ENCODE data around the gene CEP135.
"Not testable (repeated sequence)": the region's sequence is repeated elsewhere in the genome, so short reads cannot be mapped to it uniquely, and the experiment has no call there.

The CEP135 gene

DNA sequence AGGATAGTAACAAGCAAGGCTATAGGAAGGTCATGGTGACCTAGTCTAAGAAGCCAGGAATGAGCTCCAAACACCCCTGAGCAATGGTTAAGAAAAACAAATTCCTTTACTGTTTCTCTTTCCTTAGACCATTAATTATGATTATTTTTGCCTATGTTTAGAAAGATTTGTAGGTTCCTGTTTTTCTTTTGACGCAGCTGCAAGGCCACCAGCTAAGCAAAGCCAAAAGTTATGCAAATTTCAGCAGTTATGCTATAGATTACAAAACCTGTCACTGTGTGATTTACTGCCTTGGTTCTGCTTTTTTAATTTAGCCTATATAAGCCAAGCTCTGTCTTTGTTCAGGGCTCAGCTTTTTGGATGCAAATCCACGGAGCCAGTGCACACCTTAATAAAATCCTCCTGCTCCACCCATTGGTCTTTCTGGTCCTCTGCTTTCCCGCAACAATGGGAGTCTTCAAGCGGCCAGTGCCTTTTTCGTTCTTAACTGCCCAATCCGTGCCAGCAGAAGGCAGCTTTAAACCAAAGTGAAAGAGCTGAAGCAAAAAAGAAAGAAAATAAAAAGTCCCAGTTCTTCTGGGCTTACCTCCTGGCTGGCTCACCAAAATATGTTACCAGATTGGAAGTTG is 1.4 kb upstream of the CEP135 start:
- no peak for DNase-seq (ENCODE audit: low spot score)

DNA sequence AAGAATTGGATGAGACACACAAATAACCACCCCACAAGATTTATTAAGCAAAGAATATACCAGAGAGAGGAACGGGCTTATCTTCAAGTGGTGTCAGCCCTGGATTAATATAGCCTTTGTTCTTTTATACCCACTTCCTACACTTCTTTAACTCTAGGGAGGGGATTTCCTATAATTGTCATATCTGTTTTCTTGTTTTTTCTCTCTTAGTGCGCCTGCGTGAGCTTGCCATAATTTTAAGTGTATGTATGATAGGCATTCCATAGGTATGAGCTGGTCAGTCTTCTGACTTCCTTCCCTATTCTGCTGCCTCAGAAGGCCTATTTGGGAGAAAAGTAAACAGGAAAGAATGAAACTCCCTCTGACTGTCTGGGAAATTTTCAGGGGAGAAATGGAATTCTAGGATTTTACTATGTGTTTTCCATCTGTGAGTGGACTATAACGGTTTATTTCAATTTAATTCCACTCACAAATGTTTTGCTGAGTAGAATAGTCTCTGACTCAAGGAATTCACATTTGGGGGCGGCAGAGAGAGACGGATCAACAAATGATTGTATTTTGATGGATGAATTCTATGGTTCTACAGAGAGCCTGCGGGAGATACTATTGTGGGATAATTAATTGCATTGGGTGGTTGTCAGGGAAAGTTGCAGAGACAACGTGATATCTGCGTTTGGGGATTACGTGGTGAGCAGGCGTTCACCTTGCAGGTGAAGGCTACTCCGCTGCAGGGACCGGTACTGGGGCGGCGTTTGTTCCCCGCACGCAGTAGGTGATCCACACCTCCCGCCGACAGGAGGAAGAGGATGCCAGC is 626 bp upstream of the CEP135 start:
- no peak for DNase-seq (ENCODE audit: low spot score)

DNA sequence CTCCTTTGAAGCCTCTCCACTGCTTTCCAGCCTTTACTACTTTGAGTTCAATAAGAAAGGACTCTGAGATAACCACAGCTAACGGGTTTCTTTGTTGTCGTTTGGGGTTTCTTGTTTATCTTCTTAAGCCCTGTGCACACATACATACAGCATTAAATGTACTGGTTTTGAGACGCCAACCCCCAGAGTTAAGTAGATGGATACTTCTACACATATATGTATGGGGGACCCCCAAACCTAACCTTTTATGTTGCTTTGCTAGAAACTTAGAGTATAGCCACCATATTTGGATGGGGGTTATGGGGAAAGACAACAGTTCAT is 697 bp downstream of the CEP135 start:
- no peak for DNase-seq (ENCODE audit: low spot score)

DNA sequence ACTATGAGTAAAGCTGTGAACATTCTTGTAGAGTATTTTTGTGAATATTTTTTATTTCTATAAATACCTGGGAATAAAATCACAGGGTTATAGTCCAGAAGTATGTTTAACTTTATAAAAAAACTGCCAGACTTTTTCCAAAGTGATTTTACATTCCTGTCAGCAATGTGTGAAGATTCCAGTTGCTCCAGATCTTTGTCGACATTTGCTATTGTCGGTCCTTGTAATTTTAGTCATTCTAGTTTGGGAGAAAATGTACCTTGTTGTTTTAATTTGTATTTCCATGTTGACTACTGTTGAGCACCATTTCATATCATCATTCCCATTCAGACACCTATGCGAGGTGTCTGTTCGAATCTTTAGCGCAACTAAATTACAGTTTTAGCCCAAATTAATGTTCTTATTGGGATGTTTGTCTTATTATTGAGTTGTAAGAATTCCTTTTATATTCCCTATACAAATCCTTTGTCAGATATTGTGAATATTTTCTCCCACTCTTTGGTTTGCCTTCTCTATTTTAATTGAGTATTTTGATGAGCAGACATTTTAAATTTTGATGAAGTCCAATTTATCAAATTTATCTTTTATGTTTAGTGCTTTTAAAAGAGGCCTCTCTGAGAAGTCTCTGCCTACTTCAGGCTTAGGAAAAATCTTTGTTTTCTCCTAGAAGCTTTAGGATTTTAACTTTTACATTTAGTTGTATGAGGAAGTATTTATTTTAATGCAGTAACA is 2.6 kb downstream of the CEP135 start:
- no peak for DNase-seq (ENCODE audit: low spot score)

DNA sequence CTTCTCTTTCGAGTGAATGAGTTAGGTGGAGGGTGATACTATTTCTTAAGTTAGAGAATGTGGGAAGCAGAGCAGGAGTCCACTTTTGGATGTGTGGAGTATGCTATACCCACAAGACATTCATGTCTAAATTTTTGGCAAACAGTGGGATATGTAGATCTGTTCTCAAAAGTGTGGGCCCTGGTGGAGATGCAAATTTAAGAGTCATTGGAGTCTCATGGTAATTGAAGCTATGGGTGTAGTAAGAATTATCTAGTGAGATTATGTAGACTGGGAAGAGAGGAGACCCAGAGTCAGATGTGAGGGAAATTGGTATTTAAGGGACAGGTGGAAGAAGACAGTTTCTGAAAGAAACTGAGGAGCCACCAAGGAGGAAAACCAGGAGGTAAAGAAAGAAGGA is 7.0 kb downstream of the CEP135 start:
- DNase-seq (ENCODE audit: low spot score): no peak

DNA sequence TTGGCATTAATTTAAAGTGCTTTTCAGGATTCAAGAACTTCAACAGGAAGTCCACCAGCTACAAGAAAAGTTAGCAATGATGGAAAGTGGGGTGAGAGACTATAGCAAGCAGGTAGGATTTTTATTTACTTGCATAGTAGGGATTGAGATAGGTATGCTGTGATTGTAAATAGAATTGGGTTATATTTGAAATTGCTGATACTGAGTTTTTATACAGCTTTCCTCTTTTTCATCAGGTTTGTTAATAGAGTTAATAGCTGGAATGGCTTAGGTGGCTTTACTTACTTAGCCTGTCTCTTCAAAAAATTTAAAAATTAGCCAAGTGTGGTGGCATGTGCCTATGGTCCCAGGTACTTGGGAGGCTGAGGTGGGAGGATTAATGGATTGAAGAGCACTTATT is 10.9 kb downstream of the CEP135 start:
- DNase-seq (ENCODE audit: low spot score): no peak

DNA sequence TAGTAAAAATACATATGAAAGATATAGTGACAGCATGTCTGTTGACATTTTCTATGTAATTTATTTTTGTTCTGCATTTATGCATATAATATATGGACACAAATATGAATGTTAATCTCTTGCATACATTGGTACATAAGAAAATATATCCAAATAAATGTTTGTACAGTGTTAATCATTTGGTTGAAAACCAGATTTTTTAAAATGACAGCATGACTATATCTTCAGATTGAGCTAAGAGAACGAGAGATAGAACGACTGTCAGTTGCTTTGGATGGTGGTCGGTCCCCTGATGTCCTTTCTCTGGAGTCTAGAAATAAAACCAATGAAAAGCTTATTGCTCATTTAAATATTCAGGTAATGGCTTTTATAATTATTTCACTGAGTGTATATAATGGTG is 15.3 kb downstream of the CEP135 start:
- DNase-seq (ENCODE audit: low spot score): no peak

DNA sequence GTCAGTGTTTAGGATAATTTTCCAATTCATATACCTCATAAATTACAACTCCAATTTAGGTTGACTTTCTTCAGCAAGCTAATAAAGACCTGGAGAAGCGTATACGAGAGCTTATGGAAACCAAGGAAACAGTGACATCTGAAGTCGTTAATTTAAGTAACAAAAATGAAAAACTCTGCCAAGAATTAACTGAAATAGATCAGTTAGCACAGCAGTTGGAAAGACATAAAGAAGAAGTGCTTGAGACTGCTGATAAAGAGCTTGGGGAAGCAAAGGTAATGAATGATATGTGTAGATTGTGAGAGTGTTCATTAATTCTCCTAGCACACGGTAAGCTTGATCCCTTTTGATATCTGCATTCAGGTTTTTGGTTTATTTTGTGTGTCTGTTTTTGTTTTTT is 16.8 kb downstream of the CEP135 start:
- no peak for DNase-seq (ENCODE audit: low spot score)

DNA sequence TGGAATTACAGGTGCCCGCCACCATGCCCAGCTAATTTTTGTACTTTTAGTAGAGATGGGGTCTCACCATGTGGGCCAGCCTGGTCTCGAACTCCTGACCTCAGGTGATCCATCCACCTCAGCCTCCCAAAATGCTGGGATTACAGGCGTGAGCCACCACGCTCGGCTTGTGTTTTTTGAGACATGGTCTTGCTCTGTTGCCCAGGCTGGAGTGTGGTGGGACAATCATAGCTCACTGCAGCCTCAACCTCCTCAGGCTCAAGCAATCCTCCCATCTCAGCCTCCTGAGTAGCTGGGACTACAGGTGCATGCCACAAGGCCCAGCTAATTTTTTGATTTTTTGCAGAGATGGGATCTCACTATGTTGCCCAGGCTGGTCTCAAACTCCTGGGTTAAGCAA is 17.6 kb downstream of the CEP135 start:
- DNase-seq (ENCODE audit: low spot score): not testable (repeated sequence)

DNA sequence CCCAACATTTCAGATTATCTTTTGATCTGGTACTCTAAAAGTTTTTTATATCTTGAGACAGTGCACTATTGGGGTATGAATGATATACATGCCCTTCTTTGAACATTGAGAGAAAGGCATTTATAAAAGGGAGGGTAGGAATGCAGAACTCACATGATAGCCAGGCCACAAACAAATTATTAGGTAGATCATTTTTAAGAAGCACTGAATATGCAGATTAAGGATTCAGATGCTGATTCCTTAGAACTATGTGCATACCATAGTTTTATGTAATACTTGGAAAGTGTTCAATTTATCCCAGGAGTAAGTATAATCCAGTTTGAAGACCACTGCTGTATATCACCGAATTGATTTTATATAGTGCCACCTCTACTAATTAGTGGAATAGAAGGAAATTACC is 18.6 kb downstream of the CEP135 start:
- DNase-seq (ENCODE audit: low spot score): no peak

DNA sequence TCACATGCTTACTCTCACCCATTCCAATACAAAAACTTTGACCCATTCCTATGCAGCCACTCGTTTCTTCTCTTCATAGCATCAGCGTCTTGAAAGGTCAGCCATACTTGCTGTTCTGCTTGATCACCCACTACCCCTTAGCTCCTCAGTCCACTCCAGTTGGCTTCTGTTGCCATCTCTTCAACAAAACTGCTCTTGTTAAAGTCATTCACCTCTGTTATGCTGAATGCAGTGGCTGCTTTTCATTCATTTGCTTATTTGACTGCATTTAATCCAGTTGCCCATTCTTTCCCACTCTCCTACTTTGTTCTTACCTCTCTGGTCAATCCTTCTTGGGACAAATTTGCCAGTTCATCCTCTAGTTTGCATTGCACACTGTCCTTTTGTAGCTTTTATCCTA is 24.9 kb downstream of the CEP135 start:
- DNase-seq (ENCODE audit: low spot score): no peak

DNA sequence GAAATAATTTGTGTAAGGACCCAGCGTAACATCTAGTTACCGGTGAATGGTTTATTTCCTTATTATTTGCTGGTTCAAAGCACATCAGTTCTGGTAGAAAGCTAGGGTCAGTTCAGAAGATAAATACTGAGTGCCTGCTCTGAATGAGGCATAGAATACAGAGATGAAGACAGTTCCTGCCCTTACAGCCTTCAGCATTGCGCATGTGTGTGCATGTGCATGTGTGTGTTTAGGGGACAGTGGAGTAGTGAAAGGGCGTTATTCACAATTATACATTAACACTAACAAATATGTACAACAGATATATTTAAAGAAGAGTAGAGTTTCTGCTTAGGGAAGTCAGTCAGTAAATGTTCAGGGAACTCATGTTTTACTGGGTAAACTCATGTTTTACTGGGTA is 29.1 kb downstream of the CEP135 start:
- no peak for DNase-seq (ENCODE audit: low spot score)

DNA sequence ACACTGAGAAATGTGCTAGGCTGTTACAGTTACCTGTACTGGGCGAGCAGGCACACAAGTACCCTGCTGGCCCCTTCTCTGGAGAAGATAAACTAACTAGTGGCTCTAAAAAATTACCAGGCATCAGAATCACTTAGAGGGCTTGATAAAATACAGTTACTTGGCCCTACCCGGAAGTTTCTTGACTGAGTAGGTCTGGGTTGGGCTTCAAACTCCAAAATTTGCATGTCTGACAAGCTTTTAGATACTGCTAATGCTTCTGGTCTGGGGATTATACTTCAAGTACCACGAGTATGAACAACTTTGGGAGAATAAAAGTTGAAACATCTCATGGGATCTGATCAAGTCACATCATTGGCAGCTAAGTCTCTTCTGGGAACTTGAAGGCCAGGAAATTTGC is 30.8 kb downstream of the CEP135 start:
- no peak for DNase-seq (ENCODE audit: low spot score)

DNA sequence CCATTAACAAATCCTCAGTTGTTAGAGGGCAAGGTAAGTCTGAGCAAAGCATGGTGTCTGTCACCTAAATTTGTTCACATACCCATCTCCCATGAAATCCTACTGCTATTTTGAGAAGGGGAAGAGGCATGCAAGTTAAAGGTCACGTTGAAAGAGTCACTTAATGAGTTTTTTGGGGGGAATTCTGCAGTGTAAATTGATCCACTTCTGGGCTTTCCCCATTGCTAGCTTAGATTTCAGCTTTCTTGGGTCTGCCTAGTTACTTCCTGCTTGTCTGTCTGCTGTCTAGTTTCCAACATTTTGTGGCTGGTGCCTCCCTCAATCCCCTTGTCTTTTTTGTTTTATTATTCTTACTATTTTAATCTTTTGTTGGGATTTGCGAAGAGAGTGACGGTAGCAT is 32.0 kb downstream of the CEP135 start:
- DNase-seq (ENCODE audit: low spot score): no peak

DNA sequence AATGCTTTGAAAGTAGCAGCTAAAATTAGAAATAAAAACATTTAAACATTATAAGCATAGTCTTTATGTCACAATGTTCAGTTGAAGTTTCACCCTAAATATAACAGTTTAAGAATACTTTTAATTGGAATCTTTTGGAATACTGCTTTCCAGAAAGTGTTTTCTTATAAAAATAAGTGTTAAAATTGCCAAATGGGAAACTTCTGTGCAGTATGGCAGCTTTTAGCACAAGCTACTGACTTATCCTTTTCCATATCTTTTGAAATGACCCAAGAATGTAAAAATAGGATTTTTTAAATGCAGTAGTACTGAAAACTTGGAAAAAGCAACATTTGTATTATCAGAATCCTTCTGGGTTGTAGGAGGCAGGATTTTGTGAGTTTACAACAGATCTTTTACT is 34.2 kb downstream of the CEP135 start:
- no peak for DNase-seq (ENCODE audit: low spot score)

DNA sequence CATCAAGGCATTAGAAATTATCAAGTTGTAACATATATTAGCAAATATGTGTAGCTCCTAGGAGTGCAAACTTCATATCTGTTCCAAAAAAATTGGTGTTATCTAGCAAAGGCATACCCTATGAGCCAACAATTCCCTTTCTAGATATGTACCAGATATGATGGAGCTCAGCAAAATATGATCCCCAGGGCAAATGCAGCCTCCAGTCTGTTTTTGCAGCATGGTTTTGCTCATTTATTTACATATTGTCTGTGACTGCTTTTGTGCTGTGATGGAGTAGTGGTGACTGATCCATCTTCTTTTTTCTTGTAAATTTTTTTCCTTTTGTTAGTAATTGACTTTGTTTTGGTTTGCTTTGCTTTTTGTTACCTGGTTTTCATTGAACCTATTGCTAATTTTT is 41.0 kb downstream of the CEP135 start:
- DNase-seq (ENCODE audit: low spot score): no peak

DNA sequence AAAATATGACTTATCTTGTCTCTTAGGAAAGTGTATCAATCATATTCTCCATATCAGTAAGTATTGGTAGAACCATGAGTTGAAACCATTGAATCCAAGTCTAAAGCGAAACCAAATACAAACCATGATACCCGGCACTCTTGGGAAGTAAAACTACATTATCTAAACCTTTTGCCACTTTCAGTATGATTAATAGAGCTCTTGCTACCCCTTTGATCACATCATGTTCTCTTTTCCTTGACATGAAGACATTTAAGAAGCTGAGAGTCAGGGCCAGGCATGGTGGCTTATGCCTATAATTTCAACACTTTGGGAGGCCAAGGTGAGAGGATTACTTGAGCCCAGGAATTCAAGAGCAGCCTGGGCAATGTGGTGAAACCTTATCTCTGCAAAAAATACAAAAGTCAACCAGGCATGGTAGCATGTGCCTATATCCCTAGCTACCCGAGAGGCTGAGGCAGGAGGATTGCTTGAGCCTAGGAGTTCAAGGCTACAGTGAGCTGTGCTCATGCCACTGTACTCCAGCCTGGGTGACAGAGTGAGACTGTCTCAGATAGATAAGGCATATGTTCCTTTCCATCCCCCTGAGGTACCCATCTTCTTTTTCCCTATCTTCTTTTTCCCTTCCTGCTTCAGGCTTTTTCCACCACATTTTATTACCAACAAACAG is 45.4 kb downstream of the CEP135 start:
- DNase-seq (ENCODE audit: low spot score): no peak

DNA sequence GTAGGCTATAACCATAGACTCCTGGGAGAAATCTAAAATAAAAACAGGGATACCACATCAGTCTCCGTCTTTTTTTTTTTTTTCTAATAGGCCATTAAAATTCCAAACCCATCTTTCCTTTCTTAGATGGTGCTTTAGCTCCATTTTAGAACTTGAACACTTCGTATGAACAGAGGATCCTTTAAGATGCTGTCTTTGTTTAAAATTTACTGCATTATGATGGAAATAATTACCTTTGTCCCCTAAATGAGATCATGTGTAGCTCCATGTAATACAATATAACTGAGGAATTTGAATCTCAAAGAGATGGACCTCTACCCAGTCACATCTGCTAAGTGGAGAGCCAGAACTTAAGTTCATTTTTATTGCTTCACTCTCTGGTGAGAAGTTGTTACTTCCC is 47.9 kb downstream of the CEP135 start:
- DNase-seq (ENCODE audit: low spot score): no peak

DNA sequence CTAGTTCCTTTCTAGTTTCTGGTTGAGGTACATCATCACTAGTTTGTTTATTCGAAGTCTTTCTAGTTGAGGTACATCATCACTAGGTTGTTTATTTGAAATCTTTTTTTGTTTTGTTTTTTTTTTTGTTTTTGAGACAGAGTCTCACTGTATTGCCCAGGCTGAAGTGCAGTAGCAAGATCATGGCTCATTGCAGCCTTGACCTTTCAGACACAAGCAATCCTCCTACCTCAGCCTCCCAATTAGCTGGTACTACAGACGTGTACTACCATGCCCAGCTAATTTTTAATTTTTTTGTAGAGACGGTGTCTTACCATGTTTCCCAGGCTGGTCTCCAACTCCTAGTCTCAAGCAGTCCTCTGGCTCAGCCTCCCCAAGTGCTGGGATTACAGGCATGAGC is 54.9 kb downstream of the CEP135 start:
- DNase-seq (ENCODE audit: low spot score): no peak

DNA sequence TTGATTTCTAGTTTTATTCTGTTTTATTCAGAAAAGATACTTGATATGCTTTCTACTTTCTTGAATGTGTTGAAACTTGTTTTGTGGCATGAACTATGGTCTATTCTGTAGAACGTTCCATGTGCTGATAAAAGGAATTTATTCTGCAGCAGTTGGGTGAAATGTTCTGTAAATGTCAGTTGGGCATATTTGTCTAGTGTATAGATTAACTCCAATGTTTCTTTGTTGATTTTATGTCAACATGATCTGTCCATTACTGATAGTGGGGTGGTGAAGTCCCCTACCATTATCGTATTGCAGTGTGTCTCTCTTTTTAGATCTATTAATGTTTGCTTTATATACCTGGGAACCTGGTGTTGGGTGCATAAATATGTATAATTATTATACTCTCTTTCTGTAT is 55.5 kb downstream of the CEP135 start:
- no peak for DNase-seq (ENCODE audit: low spot score)

DNA sequence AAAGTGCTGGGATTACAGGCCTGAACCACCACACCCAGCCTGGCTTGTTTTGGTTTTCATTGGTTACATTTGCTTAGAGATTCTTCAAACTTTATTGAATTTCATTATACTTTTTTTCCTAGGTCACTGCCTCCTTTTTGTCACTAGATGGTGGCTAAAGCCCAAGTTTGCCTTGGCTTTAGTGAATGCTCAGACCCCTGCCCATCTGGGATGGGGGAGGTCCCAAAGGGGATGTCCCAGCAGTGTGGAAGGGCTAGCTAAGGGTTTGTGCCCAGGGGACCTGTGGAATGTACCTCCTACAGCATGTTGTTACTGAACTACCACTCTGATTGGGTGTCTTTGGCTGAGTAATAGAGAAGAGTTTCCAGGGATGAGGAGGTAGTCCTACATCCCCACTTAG is 58.4 kb downstream of the CEP135 start:
- no peak for DNase-seq (ENCODE audit: low spot score)

DNA sequence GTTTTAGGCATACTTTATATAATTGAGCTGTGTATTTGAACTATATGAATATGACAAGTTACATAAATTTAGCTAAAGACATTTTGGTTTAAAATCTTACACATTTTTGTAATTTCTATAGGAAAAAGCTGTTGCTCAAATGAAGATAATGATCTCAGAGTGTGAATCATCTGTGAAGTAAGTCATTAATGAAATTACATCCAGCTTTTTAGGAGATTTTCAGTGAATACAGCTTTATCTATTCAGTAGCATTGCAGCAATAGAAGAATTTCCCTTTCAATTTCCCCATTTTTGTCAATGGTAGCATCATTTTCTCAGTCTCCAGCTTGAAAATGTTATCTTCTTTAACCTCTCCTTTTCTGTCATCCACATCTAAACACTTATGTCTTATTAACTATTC is 59.5 kb downstream of the CEP135 start:
- DNase-seq (ENCODE audit: low spot score): no peak

DNA sequence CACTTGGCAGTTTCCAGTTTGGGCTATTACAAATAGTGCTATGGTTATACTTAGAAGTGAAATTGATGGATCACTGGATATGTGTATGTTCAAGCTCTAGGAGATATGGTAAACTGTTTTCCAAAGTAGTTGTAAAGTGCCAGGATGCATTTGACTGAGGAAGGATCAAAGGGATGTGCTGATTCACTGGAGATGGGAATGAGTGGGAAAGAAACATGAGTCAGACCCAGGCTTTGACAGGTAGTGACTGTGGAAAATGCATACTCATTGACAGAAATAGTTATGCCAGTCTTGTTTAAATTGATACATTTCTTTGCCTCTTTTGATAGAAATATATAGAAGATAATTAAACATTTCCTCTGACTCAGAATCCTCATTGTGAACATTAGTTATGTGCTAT is 77.9 kb downstream of the CEP135 start:
- DNase-seq (ENCODE audit: low spot score): no peak
